PC-3 (cell line): Measurements from ENCODE around the gene COMT. TPM values are rescaled to one million over a fixed set of nuclear protein-coding genes. Genes with fewer than 3 reads are reported as not detected.

ENCODE experiments used
- ATAC-seq: fragments of 200-7000 bp; cut with Tn5 transposase; 2 replicates; pipeline ENCODE4 v1.9.1; 2020; ENCODE audit warnings: mild to moderate bottlenecking, moderate library complexity
- BruUV-seq: library from RNA; stranded (reverse); fragments of 400-500 nt; replicated peaks from 2 replicates; lab custom pipeline; 2021; lab: Mats Ljungman, UMichigan
- CTCF ChIA-PET: fragments of 300-600 bp; sonication (Branson Sonifier 250); formaldehyde crosslinking; loops from one replicate; lab custom pipeline; 2022; ENCODE audit warnings: antibody characterized with exemption; lab: Charles Lee
- POLR2A ChIA-PET: fragments of 300-600 bp; sonication (Branson Sonifier 250); formaldehyde crosslinking; loops from one replicate; lab custom pipeline; 2022; ENCODE audit warnings: antibody characterized with exemption; ENCODE audit not compliant: unreplicated experiment; lab: Charles Lee
- DNase-seq: peaks from one replicate; pipeline ENCODE4 v3.0.0-alpha.2; 2015
- H2AFZ ChIP-seq: fragments of 300-600 bp; sonication (generic); 2 replicates; pipeline ENCODE4 v1.6.0; 2016; ENCODE audit warnings: antibody characterized with exemption, low read length
- H3F3A ChIP-seq: fragments of 300-600 bp; sonication (generic); one replicate; pipeline ENCODE4 v1.6.0; 2017; ENCODE audit warnings: antibody characterized with exemption, low read length, control low read depth, mild to moderate bottlenecking; ENCODE audit not compliant: unreplicated experiment
- H3K27ac ChIP-seq: fragments of 300-600 bp; sonication (generic); 2 replicates; pipeline ENCODE4 v1.5.1; 2016; ENCODE audit warnings: mild to moderate bottlenecking, low read length
- H3K27me3 ChIP-seq: fragments of 300-600 bp; sonication (generic); 2 replicates; pipeline ENCODE4 v1.6.1; 2016; ENCODE audit warnings: low read length, mixed read lengths
- H3K36me3 ChIP-seq: fragments of 300-600 bp; sonication (generic); 2 replicates; pipeline ENCODE4 v1.6.1; 2016; ENCODE audit warnings: low read depth, mixed run types, low read length, mixed read lengths
- H3K4me1 ChIP-seq: fragments of 300-600 bp; sonication (generic); 2 replicates; pipeline ENCODE4 v1.5.1; 2016; ENCODE audit warnings: low read length; ENCODE audit not compliant: insufficient read depth
- H3K4me2 ChIP-seq: fragments of 300-600 bp; sonication (generic); 2 replicates; pipeline ENCODE4 v1.6.0; 2016; ENCODE audit warnings: low read length
- H3K4me3 ChIP-seq: fragments of 300-600 bp; sonication (generic); 2 replicates; pipeline ENCODE4 v1.5.1; 2016; ENCODE audit warnings: mild to moderate bottlenecking, low read length, mixed read lengths
- H3K79me2 ChIP-seq: fragments of 300-600 bp; sonication (generic); 2 replicates; pipeline ENCODE4 v1.6.1; 2017; ENCODE audit warnings: low read length, mixed read lengths
- H3K9ac ChIP-seq: fragments of 300-600 bp; sonication (generic); 2 replicates; pipeline ENCODE4 v1.6.0; 2016; ENCODE audit warnings: mild to moderate bottlenecking, low read length
- H3K9me2 ChIP-seq: fragments of 300-600 bp; sonication (generic); replicated peaks from 2 replicates; pipeline ENCODE4 v1.6.1; 2016; ENCODE audit warnings: mixed run types, low read length, mixed read lengths
- H3K9me3 ChIP-seq: fragments of 300-600 bp; sonication (generic); 2 replicates; pipeline ENCODE4 v1.6.1; 2016; ENCODE audit warnings: low read length, mixed read lengths
- H4K20me1 ChIP-seq: fragments of 300-600 bp; sonication (generic); 2 replicates; pipeline ENCODE4 v1.6.1; 2016; ENCODE audit warnings: low read length, mixed read lengths
- EZH2 ChIP-seq: fragments of 300-600 bp; sonication (generic); IDR thresholded peaks from one replicate; pipeline ENCODE4 v1.6.1; 2017; ENCODE audit warnings: antibody characterized with exemption, mild to moderate bottlenecking, low read length; ENCODE audit not compliant: unreplicated experiment
- EZH2phosphoT487 ChIP-seq: fragments of 300-600 bp; sonication (generic); IDR thresholded peaks from 2 replicates; pipeline ENCODE4 v1.6.1; 2018; ENCODE audit warnings: mild to moderate bottlenecking, antibody characterized with exemption, low read length, borderline replicate concordance
- intact Hi-C: fragments of 100-400 bp; cut with micrococcal nuclease; formaldehyde crosslinking; loops from 2 replicates; pipeline ENCODE4 v1.9.0; 2023
- total RNA-seq: library from RNA; depleted of rRNA; stranded (reverse); fragments of >200 nt; gene quantifications from 2 replicates; pipeline ENCODE4 v1.2.3, GENCODE V29; 2014
- TF ChIP-seq, protein P1 (sequence below): fragments of 300-600 bp; sonication (generic); conservative IDR thresholded peaks from 2 replicates; pipeline ENCODE4 v1.5.1; 2017; ENCODE audit warnings: antibody characterized with exemption, low read depth, mild to moderate bottlenecking, low read length

Gene COMT
- total RNA-seq, 1 experiment from 2014 or later, result 204 TPM

DNA sequence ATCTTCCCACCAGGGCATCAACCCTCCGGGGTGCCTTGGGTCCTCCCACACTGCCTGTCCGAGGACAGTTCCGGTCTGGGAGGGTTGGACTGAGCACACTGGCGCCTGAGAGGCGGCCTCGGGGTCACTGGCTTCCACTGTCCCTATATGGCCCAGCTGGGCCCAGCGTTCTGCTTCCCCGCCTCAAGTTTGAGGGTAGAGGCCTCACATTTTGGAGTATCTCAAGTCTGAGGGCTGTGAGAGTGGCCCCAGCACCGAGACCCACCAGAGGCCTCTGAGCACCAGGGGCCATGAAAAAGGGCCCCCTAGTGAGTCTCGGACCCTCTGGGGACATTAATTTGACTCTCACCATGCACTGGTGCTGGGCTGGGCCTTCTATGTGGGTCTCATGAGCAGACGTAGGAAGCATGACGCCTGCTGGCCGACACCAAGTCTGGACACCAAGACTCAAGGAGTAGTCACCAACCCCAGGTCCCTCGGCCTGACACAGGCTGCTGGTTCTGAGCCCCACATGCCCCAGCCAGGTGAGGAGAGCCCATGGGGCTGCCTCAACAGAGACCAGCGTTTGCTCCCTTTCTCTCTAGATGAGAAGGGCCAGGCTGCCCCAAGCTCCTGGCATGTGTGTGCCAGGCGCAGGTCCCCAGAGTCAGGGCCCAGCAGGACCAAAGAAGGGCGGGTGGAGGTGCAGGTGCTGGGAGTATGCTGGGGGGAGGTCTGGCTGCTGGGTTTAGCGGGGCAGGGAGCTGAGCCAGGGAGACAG, 47.6 kb downstream of the COMT start:
- Histone ChIP-seq H3K9me3 (no peaks in the 10 kb centered on the region), H3K4me2 (no peak overlapping the region), H3K79me2 (no peaks in the 10 kb centered on the region), H3K9me2 (no peaks in the 10 kb centered on the region), H3K9ac (no peak overlapping the region), H3K27ac (no peak overlapping the region), H3K4me1 (peaks cover 14% of the 10 kb centered on the region), H3K36me3 (no peaks in the 10 kb centered on the region), H3K27me3 (no peaks in the 10 kb centered on the region), H4K20me1 (no peaks in the 10 kb centered on the region), H3K4me3 (no peak overlapping the region), H3F3A (no peaks in the 10 kb centered on the region), H2AFZ (no peak overlapping the region)
- no TSS peak for BruUV-seq
- DNase-seq (no peak), ATAC-seq (no peak)
- TF ChIP-seq, protein P1, sequence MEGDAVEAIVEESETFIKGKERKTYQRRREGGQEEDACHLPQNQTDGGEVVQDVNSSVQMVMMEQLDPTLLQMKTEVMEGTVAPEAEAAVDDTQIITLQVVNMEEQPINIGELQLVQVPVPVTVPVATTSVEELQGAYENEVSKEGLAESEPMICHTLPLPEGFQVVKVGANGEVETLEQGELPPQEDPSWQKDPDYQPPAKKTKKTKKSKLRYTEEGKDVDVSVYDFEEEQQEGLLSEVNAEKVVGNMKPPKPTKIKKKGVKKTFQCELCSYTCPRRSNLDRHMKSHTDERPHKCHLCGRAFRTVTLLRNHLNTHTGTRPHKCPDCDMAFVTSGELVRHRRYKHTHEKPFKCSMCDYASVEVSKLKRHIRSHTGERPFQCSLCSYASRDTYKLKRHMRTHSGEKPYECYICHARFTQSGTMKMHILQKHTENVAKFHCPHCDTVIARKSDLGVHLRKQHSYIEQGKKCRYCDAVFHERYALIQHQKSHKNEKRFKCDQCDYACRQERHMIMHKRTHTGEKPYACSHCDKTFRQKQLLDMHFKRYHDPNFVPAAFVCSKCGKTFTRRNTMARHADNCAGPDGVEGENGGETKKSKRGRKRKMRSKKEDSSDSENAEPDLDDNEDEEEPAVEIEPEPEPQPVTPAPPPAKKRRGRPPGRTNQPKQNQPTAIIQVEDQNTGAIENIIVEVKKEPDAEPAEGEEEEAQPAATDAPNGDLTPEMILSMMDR, result no peak
- TF ChIP-seq EZH2phosphoT487, result no peak
- TF ChIP-seq EZH2, result no peak
- CTCF ChIA-PET, result interaction anchor here (0.6 kb wide), 1 partner anchor 16 kb away, joined by 5 read pairs; no protein-coding TSS in a partner anchor
- intact Hi-C loops, result no loop called here
- POLR2A ChIA-PET, result no interaction called here

DNA sequence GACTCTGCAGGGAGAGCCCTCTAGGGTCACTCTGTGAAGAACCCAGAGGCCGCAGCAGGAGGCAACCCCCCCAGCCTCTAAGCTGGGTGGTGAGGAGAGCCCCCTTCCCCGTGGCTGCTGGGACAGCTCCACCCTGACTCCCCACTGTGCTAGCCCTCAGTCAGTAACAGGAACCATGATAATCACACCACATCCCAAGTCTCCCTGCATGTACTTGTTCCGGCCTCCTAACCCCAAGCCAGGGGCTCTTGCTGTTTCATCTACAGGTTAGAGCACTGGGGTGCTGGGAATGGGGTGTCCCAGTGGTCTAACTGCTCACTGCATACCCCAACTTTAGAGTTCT, 48.1 kb downstream of the COMT start:
- no peak overlapping the region for H3K4me3 ChIP-seq
- H4K20me1 ChIP-seq, result no peaks in the 10 kb centered on the region
- DNase-seq (no peak), ATAC-seq (no peak)
- peaks cover 9% of the 10 kb centered on the region; the same call in 1 of the 2 replicates for H3K4me1 ChIP-seq
- ChIA-PET POLR2A (no interaction called here), CTCF (no interaction called here)
- BruUV-seq, result no TSS peak
- no peak overlapping the region for H3K27ac ChIP-seq
- H3K9me3 ChIP-seq, result no peaks in the 10 kb centered on the region
- no peaks in the 10 kb centered on the region for H3K79me2 ChIP-seq
- H3K36me3 ChIP-seq, result no peaks in the 10 kb centered on the region
- H3K27me3 ChIP-seq, result no peaks in the 10 kb centered on the region
- no peak overlapping the region for H3K9ac ChIP-seq
- no peaks in the 10 kb centered on the region for H3K9me2 ChIP-seq
- no peaks in the 10 kb centered on the region for H3F3A ChIP-seq
- no peak for TF ChIP-seq EZH2
- no peak for TF ChIP-seq EZH2phosphoT487
- TF ChIP-seq, protein P1, result no peak
- H2AFZ ChIP-seq, result no peak overlapping the region
- H3K4me2 ChIP-seq, result no peak overlapping the region
- intact Hi-C loops, result no loop called here

DNA sequence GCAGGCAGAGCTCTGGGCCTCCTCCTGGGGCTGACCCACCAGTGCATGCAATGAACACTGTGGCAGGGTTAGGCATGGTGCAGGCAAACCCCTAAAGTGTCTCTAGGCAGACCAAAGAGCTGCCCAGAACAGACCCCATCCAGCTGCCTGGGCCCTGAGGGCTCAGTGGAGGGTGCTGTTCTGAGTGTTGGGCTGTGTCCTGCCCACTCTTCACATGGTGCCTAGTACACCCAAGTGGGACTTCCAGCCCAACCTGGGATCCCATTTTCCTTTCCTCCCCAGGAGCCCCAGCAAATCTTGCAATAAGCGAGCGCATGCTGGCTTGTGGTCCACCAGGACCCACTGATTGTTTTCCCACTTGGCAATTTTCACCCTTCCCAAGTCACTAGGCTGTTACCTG, 48.6 kb downstream of the COMT start:
- ATAC-seq, result no peak
- H3K27ac ChIP-seq, result no peak overlapping the region

More for the DNA sequence above, 48.6 kb downstream of the COMT start:
- no TSS peak for BruUV-seq
- POLR2A ChIA-PET, result no interaction called here
- intact Hi-C loops, result no loop called here
- Histone ChIP-seq H4K20me1 (no peaks in the 10 kb centered on the region), H3K9me3 (no peaks in the 10 kb centered on the region), H3K27me3 (no peaks in the 10 kb centered on the region), H3K9me2 (no peaks in the 10 kb centered on the region), H3K9ac (no peak overlapping the region), H3K4me2 (no peak overlapping the region), H3K4me3 (no peak overlapping the region), H3K36me3 (no peaks in the 10 kb centered on the region), H2AFZ (no peak overlapping the region), H3K4me1 (peaks cover 8% of the 10 kb centered on the region; the same call in 1 of the 2 replicates), H3K79me2 (no peaks in the 10 kb centered on the region), H3F3A (no peaks in the 10 kb centered on the region)
- TF ChIP-seq EZH2phosphoT487 (no peak), EZH2 (no peak)
- TF ChIP-seq, protein P1, result no peak
- no peak for DNase-seq
- CTCF ChIA-PET, result no interaction called here
